HepG2 (cell line): ENCODE data around the gene HELB.

Experiments
- EZH2 ChIP-seq: conservative IDR thresholded peaks from 2 replicates; pipeline ENCODE4 v1.6.1; 2012; ENCODE audit warnings: mild to moderate bottlenecking, low read depth, low read length, moderate library complexity
- KDM6A ChIP-seq: IDR thresholded peaks from 2 replicates; pipeline ENCODE4 v1.6.1; 2016; ENCODE audit warnings: low read depth
- NR1H2 ChIP-seq: sonication (generic); formaldehyde crosslinking; IDR thresholded peaks from 2 replicates; pipeline ENCODE4 v1.8.1; 2022; ENCODE audit warnings: low read depth, missing genetic modification reagents, borderline replicate concordance
- NR3C1 ChIP-seq: sonication (generic); formaldehyde crosslinking; IDR thresholded peaks from 2 replicates; pipeline ENCODE4 v1.4.0; 2020; ENCODE audit warnings: missing genetic modification reagents
- RAD21 ChIP-seq: fragments of 450-650 bp; formaldehyde crosslinking; IDR thresholded peaks from 2 replicates; pipeline ENCODE4 v1.5.0; 2020; ENCODE audit warnings: mild to moderate bottlenecking
- SUZ12 ChIP-seq: fragments of 150-350 bp; IDR thresholded peaks from 2 replicates; pipeline ENCODE4 v1.6.1; 2014; ENCODE audit warnings: low read depth, low read length
- TBL1XR1 ChIP-seq: fragments of 150-350 bp; IDR thresholded peaks from 2 replicates; pipeline ENCODE4 v1.6.1; 2014; ENCODE audit warnings: borderline replicate concordance, low read length; ENCODE audit not compliant: partially characterized antibody
- YY1 ChIP-seq: IDR thresholded peaks from 2 replicates; pipeline ENCODE4 v1.6.1; 2011; ENCODE audit warnings: low read length, low read depth, moderate library complexity, mild to moderate bottlenecking; ENCODE audit not compliant: insufficient read depth, insufficient replicate concordance
- ZFYVE20 ChIP-seq: sonication (generic); formaldehyde crosslinking; IDR thresholded peaks from 2 replicates; pipeline ENCODE4 v1.8.0; 2023; ENCODE audit warnings: low read depth, mild to moderate bottlenecking, moderate library complexity, missing genetic modification reagents, borderline replicate concordance
- ZNF282 ChIP-seq: fragments of 450-650 bp; IDR thresholded peaks from 2 replicates; pipeline ENCODE4 v1.6.1; 2018; ENCODE audit not compliant: partially characterized antibody
- ZNF605 ChIP-seq: sonication (generic); formaldehyde crosslinking; IDR thresholded peaks from 2 replicates; pipeline ENCODE4 v1.8.0; 2022; ENCODE audit warnings: mild to moderate bottlenecking, missing genetic modification reagents
- ZNF678 ChIP-seq: sonication (generic); formaldehyde crosslinking; IDR thresholded peaks from 2 replicates; pipeline ENCODE4 v1.4.0; 2020; ENCODE audit warnings: mild to moderate bottlenecking, missing genetic modification reagents
- ZNF687 ChIP-seq: sonication (generic); formaldehyde crosslinking; IDR thresholded peaks from 2 replicates; pipeline ENCODE4 v1.5.1; 2020; ENCODE audit warnings: mild to moderate bottlenecking, missing genetic modification reagents, moderate library complexity
- TF ChIP-seq, protein P1 (sequence below): sonication (generic); formaldehyde crosslinking; IDR thresholded peaks from 2 replicates; pipeline ENCODE4 v1.8.0; 2022; ENCODE audit warnings: mild to moderate bottlenecking, missing genetic modification reagents; ENCODE audit not compliant: insufficient replicate concordance

DNA sequence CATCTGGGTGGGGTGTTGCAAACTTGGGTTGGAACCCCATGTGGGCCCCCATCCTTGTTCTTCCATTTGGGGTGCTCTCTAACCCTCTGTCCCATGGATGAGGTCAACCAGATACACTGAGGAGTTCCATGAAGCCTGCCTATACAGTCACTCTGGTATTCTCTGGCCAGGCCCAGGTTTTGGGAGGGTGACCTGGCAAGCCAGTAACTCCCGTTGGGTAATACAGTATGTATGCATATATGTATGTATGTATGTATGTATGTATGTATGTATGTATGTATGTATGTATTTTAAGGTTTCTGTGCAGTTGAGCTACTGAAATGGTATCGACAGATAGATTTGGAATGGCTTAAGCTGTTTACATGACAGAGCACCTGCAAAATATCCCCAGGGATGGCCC, 12.8 kb upstream of the HELB start:
- TF ChIP-seq ZNF687 (CRISPR knock-in tag), result no peak
- no peak for TF ChIP-seq YY1
- no peak for TF ChIP-seq SUZ12
- no peak for TF ChIP-seq KDM6A (CRISPR knock-in tag)
- TF ChIP-seq NR3C1 (CRISPR knock-in tag), result no peak
- no peak for TF ChIP-seq ZNF282
- TF ChIP-seq ZNF605 (CRISPR knock-in tag), result no peak
- no peak for TF ChIP-seq ZFYVE20
- TF ChIP-seq, protein P1, sequence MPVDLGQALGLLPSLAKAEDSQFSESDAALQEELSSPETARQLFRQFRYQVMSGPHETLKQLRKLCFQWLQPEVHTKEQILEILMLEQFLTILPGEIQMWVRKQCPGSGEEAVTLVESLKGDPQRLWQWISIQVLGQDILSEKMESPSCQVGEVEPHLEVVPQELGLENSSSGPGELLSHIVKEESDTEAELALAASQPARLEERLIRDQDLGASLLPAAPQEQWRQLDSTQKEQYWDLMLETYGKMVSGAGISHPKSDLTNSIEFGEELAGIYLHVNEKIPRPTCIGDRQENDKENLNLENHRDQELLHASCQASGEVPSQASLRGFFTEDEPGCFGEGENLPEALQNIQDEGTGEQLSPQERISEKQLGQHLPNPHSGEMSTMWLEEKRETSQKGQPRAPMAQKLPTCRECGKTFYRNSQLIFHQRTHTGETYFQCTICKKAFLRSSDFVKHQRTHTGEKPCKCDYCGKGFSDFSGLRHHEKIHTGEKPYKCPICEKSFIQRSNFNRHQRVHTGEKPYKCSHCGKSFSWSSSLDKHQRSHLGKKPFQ (CRISPR knock-in tag), result no peak
- no peak for TF ChIP-seq TBL1XR1
- TF ChIP-seq NR1H2, result no peak
- TF ChIP-seq EZH2, result no peak
- TF ChIP-seq ZNF678, result no peak
- TF ChIP-seq RAD21, result no peak
